ENCODE data around the gene NIN. TPM values are rescaled to one million over a fixed set of nuclear protein-coding genes. Genes with fewer than 3 reads are reported as not detected.

NIN gene
- total RNA-seq, 1 donor from 2014 or later = 28.9 TPM

DNA sequence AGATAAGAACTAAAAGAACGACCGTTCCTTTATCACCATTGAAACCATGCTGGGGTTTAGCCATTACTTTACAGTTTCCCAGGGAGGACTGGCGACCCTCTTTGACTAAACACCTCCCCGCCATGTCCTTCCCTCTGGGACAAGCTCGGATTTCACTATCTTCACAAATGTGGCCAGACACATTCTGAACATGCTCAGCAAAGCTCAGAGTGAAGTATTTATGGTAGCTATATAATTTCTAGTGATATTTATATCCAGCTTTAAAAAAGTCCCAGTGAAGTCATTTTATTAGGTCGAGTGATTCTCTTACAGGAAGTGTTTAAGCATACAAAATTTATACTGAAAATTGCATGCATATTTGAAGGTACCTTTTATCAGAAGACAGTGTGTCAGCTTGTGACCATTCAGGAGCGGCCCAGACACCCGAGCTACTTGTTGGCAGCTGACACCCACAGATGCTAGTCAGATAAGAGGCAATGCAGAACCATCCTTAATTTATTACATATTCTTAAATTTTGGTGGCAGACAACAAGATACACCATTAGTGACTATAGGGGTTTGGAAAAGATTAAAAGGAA lies 36.8 kb downstream of the NIN start:
- Histone ChIP-seq H3K27me3 (ENCODE audit: control insufficient read depth, insufficient read depth, low read length) (no peaks in the 10 kb centered on the region), H3K4me3 (ENCODE audit: low read depth, low read length) (no peak overlapping the region), H3K36me3 (ENCODE audit: control insufficient read depth, insufficient read depth, low read length) (peaks cover 1% of the 10 kb centered on the region)
- DNase-seq (ENCODE audit: low read depth) = no peak
- TF ChIP-seq, protein P1, sequence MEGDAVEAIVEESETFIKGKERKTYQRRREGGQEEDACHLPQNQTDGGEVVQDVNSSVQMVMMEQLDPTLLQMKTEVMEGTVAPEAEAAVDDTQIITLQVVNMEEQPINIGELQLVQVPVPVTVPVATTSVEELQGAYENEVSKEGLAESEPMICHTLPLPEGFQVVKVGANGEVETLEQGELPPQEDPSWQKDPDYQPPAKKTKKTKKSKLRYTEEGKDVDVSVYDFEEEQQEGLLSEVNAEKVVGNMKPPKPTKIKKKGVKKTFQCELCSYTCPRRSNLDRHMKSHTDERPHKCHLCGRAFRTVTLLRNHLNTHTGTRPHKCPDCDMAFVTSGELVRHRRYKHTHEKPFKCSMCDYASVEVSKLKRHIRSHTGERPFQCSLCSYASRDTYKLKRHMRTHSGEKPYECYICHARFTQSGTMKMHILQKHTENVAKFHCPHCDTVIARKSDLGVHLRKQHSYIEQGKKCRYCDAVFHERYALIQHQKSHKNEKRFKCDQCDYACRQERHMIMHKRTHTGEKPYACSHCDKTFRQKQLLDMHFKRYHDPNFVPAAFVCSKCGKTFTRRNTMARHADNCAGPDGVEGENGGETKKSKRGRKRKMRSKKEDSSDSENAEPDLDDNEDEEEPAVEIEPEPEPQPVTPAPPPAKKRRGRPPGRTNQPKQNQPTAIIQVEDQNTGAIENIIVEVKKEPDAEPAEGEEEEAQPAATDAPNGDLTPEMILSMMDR (IDR thresholded peaks at IDR 0.05; ENCODE audit: insufficient read depth, low read length, poor library complexity, severe bottlenecking) = no peak

DNA sequence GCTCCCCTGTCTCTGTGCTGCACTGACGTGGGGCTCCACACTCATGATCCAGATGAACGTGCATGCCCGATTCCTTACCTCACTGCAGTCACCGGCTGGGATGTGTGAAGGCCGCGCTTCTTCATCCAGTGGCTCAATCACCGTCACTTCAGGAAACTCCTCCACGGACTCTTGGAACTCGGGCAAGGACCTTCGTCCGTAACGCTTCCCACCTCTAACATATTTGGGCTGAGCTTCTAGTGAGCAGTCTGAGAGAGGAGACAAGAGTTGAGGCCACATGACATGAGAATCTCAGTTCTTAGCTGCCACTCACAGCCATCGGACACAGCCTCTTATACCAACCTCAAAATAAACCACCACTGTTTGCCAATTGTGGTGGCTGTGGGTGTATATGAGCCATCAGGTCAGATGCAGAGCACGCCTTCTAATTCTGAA lies 38.3 kb downstream of the NIN start:
- TF ChIP-seq, protein P1 (IDR thresholded peaks at IDR 0.05; ENCODE audit: insufficient read depth, low read length, poor library complexity, severe bottlenecking) = no peak
- DNase-seq (ENCODE audit: low read depth) = no peak
- Histone ChIP-seq H3K27me3 (ENCODE audit: control insufficient read depth, insufficient read depth, low read length) (no peaks in the 10 kb centered on the region), H3K4me3 (ENCODE audit: low read depth, low read length) (no peak overlapping the region), H3K36me3 (ENCODE audit: control insufficient read depth, insufficient read depth, low read length) (peaks cover 1% of the 10 kb centered on the region)

DNA sequence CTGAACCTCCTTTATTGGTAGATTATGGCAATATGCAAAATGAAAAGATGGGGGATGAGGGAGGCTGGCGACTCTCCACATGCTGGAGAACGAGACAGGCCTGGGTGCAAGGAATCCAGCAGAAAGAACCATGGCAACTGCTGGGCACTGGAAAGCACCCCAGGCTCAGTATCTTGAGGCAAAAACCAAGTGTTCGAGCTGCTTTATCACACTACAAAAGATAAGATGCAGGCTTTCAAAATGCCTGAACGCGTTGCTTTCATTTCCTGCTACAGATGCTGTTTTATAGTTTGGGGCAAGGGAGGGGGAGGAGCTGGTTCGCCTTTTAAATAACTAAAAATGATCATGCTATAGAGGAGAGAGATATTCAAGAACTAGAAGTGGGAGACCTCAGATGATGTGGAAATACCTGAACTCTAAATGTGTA lies 38.9 kb downstream of the NIN start:
- Histone ChIP-seq H3K36me3 (ENCODE audit: control insufficient read depth, insufficient read depth, low read length) (peaks cover 1% of the 10 kb centered on the region), H3K4me3 (ENCODE audit: low read depth, low read length) (no peak overlapping the region), H3K27me3 (ENCODE audit: control insufficient read depth, insufficient read depth, low read length) (no peaks in the 10 kb centered on the region)
- no peak for DNase-seq (ENCODE audit: low read depth)
- TF ChIP-seq, protein P1 (IDR thresholded peaks at IDR 0.05; ENCODE audit: insufficient read depth, low read length, poor library complexity, severe bottlenecking) = no peak

DNA sequence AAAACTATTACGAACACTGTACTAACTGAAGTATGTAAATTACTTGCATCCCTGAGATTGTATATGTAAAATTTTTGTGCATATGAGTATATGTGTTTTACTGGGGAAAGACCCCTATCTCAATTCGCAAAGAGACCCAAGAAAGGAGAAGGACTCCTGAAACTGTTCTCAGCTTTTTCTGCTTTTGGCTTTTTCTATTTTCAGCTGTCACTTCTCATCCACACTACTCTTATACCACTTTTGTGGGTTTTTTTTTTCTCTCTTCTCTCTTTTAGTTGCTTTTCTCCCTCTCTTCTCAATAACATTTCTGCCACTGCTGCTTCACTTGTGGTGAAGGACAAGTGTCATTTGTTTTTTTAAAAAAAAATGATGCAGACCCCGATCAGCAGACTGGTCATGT lies 39.8 kb downstream of the NIN start:
- Histone ChIP-seq H3K36me3 (ENCODE audit: control insufficient read depth, insufficient read depth, low read length) (peaks cover 1% of the 10 kb centered on the region), H3K27me3 (ENCODE audit: control insufficient read depth, insufficient read depth, low read length) (no peaks in the 10 kb centered on the region), H3K4me3 (ENCODE audit: low read depth, low read length) (no peak overlapping the region)
- TF ChIP-seq, protein P1 (IDR thresholded peaks at IDR 0.05; ENCODE audit: insufficient read depth, low read length, poor library complexity, severe bottlenecking) = no peak
- no peak for DNase-seq (ENCODE audit: low read depth)

DNA sequence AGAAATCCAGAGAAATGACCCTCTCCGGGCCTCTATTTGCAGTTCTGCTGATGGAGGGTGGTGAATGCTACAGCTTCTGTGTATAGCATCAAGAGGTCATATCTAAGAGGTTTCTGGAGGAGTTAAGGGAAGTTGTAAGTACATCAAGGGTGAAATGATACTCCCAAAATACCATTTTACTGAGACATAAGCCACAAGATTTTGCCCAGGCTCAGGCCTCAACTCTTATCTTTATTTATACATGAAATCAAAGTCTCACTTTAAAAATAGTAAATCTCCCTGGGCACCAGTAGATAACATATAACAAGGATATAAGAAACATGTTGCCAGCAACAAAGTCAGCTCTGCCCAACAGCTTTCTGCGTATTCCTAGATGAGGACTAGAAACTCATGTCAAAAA lies 40.4 kb downstream of the NIN start:
- Histone ChIP-seq H3K27me3 (ENCODE audit: control insufficient read depth, insufficient read depth, low read length) (no peaks in the 10 kb centered on the region), H3K36me3 (ENCODE audit: control insufficient read depth, insufficient read depth, low read length) (peaks cover 1% of the 10 kb centered on the region), H3K4me3 (ENCODE audit: low read depth, low read length) (no peak overlapping the region)
- no peak for DNase-seq (ENCODE audit: low read depth)
- TF ChIP-seq, protein P1 (IDR thresholded peaks at IDR 0.05; ENCODE audit: insufficient read depth, low read length, poor library complexity, severe bottlenecking) = no peak
